GM23338 (cell line): Measurements from ENCODE around the gene RPL10. TPM values are rescaled to one million over a fixed set of nuclear protein-coding genes. Genes with fewer than 3 reads are reported as not detected.
A peak's percentile ranks its signal among the peaks of the same experiment; 100 is the strongest.

Experiments
- ATAC-seq: fragments of 200-7000 bp; cut with Tn5 transposase; 3 replicates; pipeline ENCODE4 v1.9.1; 2020
- DNase-seq: peaks from one replicate; pipeline ENCODE4 v3.0.0-alpha.2; 2015; ENCODE audit warnings: low spot score
- H2AFZ ChIP-seq: fragments of 200-600 bp; sonication (generic); 2 replicates; pipeline ENCODE4 v1.8.0; 2016; ENCODE audit warnings: antibody characterized with exemption, mild to moderate bottlenecking, moderate library complexity
- H3F3A ChIP-seq: fragments of 200-600 bp; sonication (generic); replicated peaks from 2 replicates; pipeline ENCODE4 v1.8.0; 2017; ENCODE audit warnings: antibody characterized with exemption, mixed run types, low read depth
- H3K27ac ChIP-seq: fragments of 200-600 bp; sonication (generic); 2 replicates; pipeline ENCODE4 v1.6.1; 2016; ENCODE audit warnings: low read depth
- H3K27me3 ChIP-seq: fragments of 200-600 bp; sonication (generic); 2 replicates; pipeline ENCODE4 v1.8.0; 2016; ENCODE audit warnings: mild to moderate bottlenecking, mixed run types, moderate library complexity; ENCODE audit not compliant: insufficient read depth
- H3K36me3 ChIP-seq: fragments of 200-600 bp; sonication (generic); 2 replicates; pipeline ENCODE4 v1.8.0; 2016; ENCODE audit warnings: mild to moderate bottlenecking; ENCODE audit not compliant: insufficient read depth
- H3K4me1 ChIP-seq: fragments of 200-600 bp; sonication (generic); 2 replicates; pipeline ENCODE4 v1.8.0; 2016; ENCODE audit warnings: mild to moderate bottlenecking, moderate library complexity; ENCODE audit not compliant: insufficient read depth
- H3K4me2 ChIP-seq: fragments of 200-600 bp; sonication (generic); 2 replicates; pipeline ENCODE4 v1.7.1; 2017; ENCODE audit warnings: mixed run types
- H3K4me3 ChIP-seq: fragments of 200-600 bp; sonication (generic); 2 replicates; pipeline ENCODE4 v1.6.1; 2016; ENCODE audit warnings: mixed run types
- H3K79me2 ChIP-seq: fragments of 200-600 bp; sonication (generic); replicated peaks from 2 replicates; pipeline ENCODE4 v1.8.0; 2017; ENCODE audit warnings: mild to moderate bottlenecking; ENCODE audit not compliant: insufficient read depth
- H3K9me2 ChIP-seq: fragments of 200-600 bp; sonication (generic); 2 replicates; pipeline ENCODE4 v1.8.0; 2017; ENCODE audit not compliant: insufficient read depth
- H4K20me1 ChIP-seq: fragments of 200-600 bp; sonication (generic); replicated peaks from 2 replicates; pipeline ENCODE4 v1.8.0; 2017; ENCODE audit warnings: mild to moderate bottlenecking; ENCODE audit not compliant: insufficient read depth
- H3K27ac Mint-ChIP-seq: 2 replicates; pipeline ENCODE4 v1.8.0; 2020; ENCODE audit warnings: inconsistent platforms, mild to moderate bottlenecking, moderate library complexity, mixed read lengths
- H3K27me3 Mint-ChIP-seq: 3 replicates; pipeline ENCODE4 v1.8.0; 2022; ENCODE audit warnings: low read depth, mild to moderate bottlenecking, moderate library complexity, mixed read lengths, inconsistent platforms; ENCODE audit not compliant: insufficient read depth, poor library complexity
- H3K36me3 Mint-ChIP-seq: 3 replicates; pipeline ENCODE4 v1.8.0; 2021; ENCODE audit warnings: low read depth, mild to moderate bottlenecking, inconsistent platforms, moderate library complexity, mixed read lengths
- H3K4me1 Mint-ChIP-seq: 3 replicates; pipeline ENCODE4 v1.8.0; 2020; ENCODE audit warnings: mild to moderate bottlenecking, inconsistent platforms, mixed read lengths
- H3K4me3 Mint-ChIP-seq: 3 replicates; pipeline ENCODE4 v1.8.0; 2021; ENCODE audit warnings: moderate library complexity, mild to moderate bottlenecking, inconsistent platforms, mixed read lengths
- H3K9me3 Mint-ChIP-seq: 3 replicates; pipeline ENCODE4 v1.8.0; 2020; ENCODE audit warnings: moderate library complexity, mild to moderate bottlenecking, inconsistent platforms, mixed read lengths
- CREB1 ChIP-seq: fragments of 250-450 bp; sonication (Bioruptor Pico); IDR thresholded peaks from 2 replicates; pipeline ENCODE4 v1.5.0; 2020; ENCODE audit warnings: low read depth, mild to moderate bottlenecking, moderate library complexity
- EZH2 ChIP-seq: fragments of 200-600 bp; sonication (generic); IDR thresholded peaks from one replicate; pipeline ENCODE4 v1.8.0; 2017; ENCODE audit warnings: antibody characterized with exemption, mild to moderate bottlenecking, low read depth; ENCODE audit not compliant: unreplicated experiment
- EZH2phosphoT487 ChIP-seq: fragments of 200-600 bp; sonication (generic); IDR thresholded peaks from one replicate; pipeline ENCODE4 v1.8.1; 2018; ENCODE audit warnings: antibody characterized with exemption; ENCODE audit not compliant: unreplicated experiment
- JUNB ChIP-seq: IDR thresholded peaks from one replicate; pipeline ENCODE4 v1.6.1; 2016; ENCODE audit warnings: antibody characterized with exemption; ENCODE audit not compliant: unreplicated experiment
- NANOG ChIP-seq: IDR thresholded peaks from 2 replicates; pipeline ENCODE4 v1.6.1; 2016; ENCODE audit warnings: antibody characterized with exemption, borderline replicate concordance
- POLR2AphosphoS5 ChIP-seq: IDR thresholded peaks from 2 replicates; pipeline ENCODE4 v1.6.1; 2016; ENCODE audit warnings: antibody characterized with exemption, low read depth
- STAT1 ChIP-seq: IDR thresholded peaks from one replicate; pipeline ENCODE4 v1.6.1; 2016; ENCODE audit warnings: antibody characterized with exemption; ENCODE audit not compliant: unreplicated experiment
- ZNF114 ChIP-seq: fragments of 250-450 bp; sonication (Bioruptor Pico); IDR thresholded peaks from 2 replicates; pipeline ENCODE4 v1.5.0; 2020; ENCODE audit warnings: mild to moderate bottlenecking, moderate library complexity
- ZNF331 ChIP-seq: fragments of 250-450 bp; sonication (Bioruptor Pico); IDR thresholded peaks from 2 replicates; pipeline ENCODE4 v1.5.0; 2020; ENCODE audit warnings: low read depth, mild to moderate bottlenecking, moderate library complexity
- polyA plus RNA-seq: library from polyadenylated mRNA; unstranded; fragments of >200 nt; fragmentation: Nextera tagmentation; extraction: Ambion mirVana; gene quantifications from 2 replicates; pipeline ENCODE4 v1.2.1, GENCODE V29; 2016
- total RNA-seq: library from RNA; depleted of rRNA; stranded (reverse); fragments of >200 nt; shearing (Covaris generic); gene quantifications from 2 replicates; pipeline ENCODE4 v1.2.3, GENCODE V29; 2014
- TF ChIP-seq, protein P1 (sequence below), 2 experiments: fragments of 200-600 bp in 1 of 2; sonication (generic) in 1 of 2; conservative IDR thresholded peaks; 2 replicates each; pipeline versions ENCODE4 v1.5.1 to v1.6.1; 2016 to 2017; ENCODE audit warnings: antibody characterized with exemption in 2 of 2, low read depth in 2 of 2, mild to moderate bottlenecking in 2 of 2, moderate library complexity in 1 of 2
- TF ChIP-seq, protein P2 (sequence below): IDR thresholded peaks from one replicate; pipeline ENCODE4 v1.6.1; 2018; ENCODE audit warnings: antibody characterized with exemption; ENCODE audit not compliant: unreplicated experiment
- TF ChIP-seq, protein P3 (sequence below): fragments of 250-450 bp; sonication (Bioruptor Pico); IDR thresholded peaks from 2 replicates; pipeline ENCODE4 v1.5.0; 2020; ENCODE audit warnings: mild to moderate bottlenecking, moderate library complexity
- TF ChIP-seq, protein P4 (sequence below): IDR thresholded peaks from 2 replicates; pipeline ENCODE4 v1.6.1; 2016; ENCODE audit warnings: antibody characterized with exemption

RPL10 gene
- total and polyA plus RNA-seq, 2 experiments from 2014 or later: 1,696 to 4,929 TPM

DNA sequence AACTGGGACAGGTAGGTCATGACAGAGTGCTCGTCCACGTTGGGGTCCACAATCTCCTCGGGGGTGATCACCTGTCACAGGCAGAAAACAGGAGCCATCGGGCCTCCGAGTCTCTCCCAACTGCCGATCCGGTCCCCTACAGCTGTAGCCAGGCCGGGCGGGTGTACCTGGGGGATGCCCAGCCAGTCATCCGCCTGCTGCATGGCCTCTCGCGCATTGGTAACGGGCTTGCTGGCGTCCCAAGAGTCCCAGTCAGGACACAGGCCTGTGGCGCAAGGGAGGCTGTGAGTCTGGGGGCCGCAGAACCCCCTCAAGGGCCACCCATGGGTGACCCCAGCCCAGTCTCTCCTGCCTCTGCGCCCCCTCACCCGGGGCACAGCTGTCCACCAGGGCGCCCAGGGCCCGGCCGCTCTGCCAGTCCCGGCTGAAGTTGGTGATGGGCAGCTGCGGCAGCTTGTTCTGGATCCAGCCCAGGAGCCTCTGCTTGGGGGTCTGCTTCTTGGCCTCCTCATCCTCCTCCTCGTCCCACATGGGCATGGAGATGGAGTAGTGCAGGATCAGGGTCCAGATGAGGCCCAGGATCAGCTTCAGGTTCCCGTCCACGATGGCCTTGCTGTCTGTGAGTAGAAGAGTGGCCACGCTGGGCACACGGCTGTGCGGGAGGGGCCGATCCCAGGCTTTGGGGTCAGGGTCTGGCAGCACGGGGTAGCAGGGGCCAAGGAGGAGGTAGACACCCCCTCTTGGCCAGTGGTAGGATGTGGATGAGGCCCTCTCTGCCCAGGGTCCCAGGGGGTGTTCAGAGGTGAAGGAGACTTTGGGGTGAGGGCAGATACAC is 30.5 kb upstream of the RPL10 start:
- no peak for TF ChIP-seq EZH2
- no peak for TF ChIP-seq ZNF331 (CRISPR knock-in tag)
- TF ChIP-seq POLR2AphosphoS5: no peak
- TF ChIP-seq, protein P1, sequence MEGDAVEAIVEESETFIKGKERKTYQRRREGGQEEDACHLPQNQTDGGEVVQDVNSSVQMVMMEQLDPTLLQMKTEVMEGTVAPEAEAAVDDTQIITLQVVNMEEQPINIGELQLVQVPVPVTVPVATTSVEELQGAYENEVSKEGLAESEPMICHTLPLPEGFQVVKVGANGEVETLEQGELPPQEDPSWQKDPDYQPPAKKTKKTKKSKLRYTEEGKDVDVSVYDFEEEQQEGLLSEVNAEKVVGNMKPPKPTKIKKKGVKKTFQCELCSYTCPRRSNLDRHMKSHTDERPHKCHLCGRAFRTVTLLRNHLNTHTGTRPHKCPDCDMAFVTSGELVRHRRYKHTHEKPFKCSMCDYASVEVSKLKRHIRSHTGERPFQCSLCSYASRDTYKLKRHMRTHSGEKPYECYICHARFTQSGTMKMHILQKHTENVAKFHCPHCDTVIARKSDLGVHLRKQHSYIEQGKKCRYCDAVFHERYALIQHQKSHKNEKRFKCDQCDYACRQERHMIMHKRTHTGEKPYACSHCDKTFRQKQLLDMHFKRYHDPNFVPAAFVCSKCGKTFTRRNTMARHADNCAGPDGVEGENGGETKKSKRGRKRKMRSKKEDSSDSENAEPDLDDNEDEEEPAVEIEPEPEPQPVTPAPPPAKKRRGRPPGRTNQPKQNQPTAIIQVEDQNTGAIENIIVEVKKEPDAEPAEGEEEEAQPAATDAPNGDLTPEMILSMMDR (conservative IDR thresholded peaks at IDR 0.05; ENCODE audit: low read depth in 2 of 2): no peak
- no peak for TF ChIP-seq EZH2phosphoT487
- TF ChIP-seq, protein P2, sequence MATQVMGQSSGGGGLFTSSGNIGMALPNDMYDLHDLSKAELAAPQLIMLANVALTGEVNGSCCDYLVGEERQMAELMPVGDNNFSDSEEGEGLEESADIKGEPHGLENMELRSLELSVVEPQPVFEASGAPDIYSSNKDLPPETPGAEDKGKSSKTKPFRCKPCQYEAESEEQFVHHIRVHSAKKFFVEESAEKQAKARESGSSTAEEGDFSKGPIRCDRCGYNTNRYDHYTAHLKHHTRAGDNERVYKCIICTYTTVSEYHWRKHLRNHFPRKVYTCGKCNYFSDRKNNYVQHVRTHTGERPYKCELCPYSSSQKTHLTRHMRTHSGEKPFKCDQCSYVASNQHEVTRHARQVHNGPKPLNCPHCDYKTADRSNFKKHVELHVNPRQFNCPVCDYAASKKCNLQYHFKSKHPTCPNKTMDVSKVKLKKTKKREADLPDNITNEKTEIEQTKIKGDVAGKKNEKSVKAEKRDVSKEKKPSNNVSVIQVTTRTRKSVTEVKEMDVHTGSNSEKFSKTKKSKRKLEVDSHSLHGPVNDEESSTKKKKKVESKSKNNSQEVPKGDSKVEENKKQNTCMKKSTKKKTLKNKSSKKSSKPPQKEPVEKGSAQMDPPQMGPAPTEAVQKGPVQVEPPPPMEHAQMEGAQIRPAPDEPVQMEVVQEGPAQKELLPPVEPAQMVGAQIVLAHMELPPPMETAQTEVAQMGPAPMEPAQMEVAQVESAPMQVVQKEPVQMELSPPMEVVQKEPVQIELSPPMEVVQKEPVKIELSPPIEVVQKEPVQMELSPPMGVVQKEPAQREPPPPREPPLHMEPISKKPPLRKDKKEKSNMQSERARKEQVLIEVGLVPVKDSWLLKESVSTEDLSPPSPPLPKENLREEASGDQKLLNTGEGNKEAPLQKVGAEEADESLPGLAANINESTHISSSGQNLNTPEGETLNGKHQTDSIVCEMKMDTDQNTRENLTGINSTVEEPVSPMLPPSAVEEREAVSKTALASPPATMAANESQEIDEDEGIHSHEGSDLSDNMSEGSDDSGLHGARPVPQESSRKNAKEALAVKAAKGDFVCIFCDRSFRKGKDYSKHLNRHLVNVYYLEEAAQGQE: no peak
- TF ChIP-seq NANOG: no peak
- TF ChIP-seq, protein P3, sequence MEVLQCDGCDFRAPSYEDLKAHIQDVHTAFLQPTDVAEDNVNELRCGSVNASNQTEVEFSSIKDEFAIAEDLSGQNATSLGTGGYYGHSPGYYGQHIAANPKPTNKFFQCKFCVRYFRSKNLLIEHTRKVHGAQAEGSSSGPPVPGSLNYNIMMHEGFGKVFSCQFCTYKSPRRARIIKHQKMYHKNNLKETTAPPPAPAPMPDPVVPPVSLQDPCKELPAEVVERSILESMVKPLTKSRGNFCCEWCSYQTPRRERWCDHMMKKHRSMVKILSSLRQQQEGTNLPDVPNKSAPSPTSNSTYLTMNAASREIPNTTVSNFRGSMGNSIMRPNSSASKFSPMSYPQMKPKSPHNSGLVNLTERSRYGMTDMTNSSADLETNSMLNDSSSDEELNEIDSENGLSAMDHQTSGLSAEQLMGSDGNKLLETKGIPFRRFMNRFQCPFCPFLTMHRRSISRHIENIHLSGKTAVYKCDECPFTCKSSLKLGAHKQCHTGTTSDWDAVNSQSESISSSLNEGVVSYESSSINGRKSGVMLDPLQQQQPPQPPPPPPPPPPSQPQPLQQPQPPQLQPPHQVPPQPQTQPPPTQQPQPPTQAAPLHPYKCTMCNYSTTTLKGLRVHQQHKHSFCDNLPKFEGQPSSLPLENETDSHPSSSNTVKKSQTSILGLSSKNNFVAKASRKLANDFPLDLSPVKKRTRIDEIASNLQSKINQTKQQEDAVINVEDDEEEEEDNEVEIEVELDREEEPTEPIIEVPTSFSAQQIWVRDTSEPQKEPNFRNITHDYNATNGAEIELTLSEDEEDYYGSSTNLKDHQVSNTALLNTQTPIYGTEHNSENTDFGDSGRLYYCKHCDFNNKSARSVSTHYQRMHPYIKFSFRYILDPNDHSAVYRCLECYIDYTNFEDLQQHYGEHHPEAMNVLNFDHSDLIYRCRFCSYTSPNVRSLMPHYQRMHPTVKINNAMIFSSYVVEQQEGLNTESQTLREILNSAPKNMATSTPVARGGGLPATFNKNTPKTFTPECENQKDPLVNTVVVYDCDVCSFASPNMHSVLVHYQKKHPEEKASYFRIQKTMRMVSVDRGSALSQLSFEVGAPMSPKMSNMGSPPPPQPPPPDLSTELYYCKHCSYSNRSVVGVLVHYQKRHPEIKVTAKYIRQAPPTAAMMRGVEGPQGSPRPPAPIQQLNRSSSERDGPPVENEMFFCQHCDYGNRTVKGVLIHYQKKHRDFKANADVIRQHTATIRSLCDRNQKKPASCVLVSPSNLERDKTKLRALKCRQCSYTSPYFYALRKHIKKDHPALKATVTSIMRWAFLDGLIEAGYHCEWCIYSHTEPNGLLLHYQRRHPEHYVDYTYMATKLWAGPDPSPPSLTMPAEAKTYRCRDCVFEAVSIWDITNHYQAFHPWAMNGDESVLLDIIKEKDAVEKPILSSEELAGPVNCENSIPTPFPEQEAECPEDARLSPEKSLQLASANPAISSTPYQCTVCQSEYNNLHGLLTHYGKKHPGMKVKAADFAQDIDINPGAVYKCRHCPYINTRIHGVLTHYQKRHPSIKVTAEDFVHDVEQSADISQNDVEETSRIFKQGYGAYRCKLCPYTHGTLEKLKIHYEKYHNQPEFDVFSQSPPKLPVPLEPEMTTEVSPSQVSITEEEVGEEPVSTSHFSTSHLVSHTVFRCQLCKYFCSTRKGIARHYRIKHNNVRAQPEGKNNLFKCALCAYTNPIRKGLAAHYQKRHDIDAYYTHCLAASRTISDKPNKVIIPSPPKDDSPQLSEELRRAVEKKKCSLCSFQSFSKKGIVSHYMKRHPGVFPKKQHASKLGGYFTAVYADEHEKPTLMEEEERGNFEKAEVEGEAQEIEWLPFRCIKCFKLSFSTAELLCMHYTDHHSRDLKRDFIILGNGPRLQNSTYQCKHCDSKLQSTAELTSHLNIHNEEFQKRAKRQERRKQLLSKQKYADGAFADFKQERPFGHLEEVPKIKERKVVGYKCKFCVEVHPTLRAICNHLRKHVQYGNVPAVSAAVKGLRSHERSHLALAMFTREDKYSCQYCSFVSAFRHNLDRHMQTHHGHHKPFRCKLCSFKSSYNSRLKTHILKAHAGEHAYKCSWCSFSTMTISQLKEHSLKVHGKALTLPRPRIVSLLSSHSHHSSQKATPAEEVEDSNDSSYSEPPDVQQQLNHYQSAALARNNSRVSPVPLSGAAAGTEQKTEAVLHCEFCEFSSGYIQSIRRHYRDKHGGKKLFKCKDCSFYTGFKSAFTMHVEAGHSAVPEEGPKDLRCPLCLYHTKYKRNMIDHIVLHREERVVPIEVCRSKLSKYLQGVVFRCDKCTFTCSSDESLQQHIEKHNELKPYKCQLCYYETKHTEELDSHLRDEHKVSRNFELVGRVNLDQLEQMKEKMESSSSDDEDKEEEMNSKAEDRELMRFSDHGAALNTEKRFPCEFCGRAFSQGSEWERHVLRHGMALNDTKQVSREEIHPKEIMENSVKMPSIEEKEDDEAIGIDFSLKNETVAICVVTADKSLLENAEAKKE (CRISPR knock-in tag): no peak
- TF ChIP-seq JUNB: no peak
- TF ChIP-seq, protein P4, sequence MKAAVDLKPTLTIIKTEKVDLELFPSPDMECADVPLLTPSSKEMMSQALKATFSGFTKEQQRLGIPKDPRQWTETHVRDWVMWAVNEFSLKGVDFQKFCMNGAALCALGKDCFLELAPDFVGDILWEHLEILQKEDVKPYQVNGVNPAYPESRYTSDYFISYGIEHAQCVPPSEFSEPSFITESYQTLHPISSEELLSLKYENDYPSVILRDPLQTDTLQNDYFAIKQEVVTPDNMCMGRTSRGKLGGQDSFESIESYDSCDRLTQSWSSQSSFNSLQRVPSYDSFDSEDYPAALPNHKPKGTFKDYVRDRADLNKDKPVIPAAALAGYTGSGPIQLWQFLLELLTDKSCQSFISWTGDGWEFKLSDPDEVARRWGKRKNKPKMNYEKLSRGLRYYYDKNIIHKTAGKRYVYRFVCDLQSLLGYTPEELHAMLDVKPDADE: no peak
- no peak for TF ChIP-seq ZNF114 (CRISPR knock-in tag)
- no peak for TF ChIP-seq STAT1
- TF ChIP-seq CREB1 (CRISPR knock-in tag): no peak
- peaks cover 5% of the 10 kb centered on the region; the same call in 1 of the 3 replicates for H3K4me1 Mint-ChIP-seq
- 0 out of 2 replicates have a peak, but pooled peaks cover 4% of the 10 kb centered on the region for H3F3A ChIP-seq
- peak overlapping the region; percentile 91 for H3K4me3 Mint-ChIP-seq
- peaks cover 7% of the 10 kb centered on the region for H3K36me3 ChIP-seq
- no peaks in the 10 kb centered on the region for H3K27me3 ChIP-seq
- peak overlapping the region; percentile 74 for H3K27ac Mint-ChIP-seq
- H3K79me2 ChIP-seq: peaks cover 49% of the 10 kb centered on the region
- no peaks in the 10 kb centered on the region for H3K9me2 ChIP-seq
- H3K9me3 Mint-ChIP-seq: peaks cover 5% of the 10 kb centered on the region; the same call in 2 of the 3 replicates
- 0 out of 2 replicates have a peak overlapping the region, but pooled peaks have one; percentile 80 for H3K27ac ChIP-seq
- H3K4me2 ChIP-seq: peak overlapping the region; percentile 81; the same call in 1 of the 2 replicates
- peaks cover 27% of the 10 kb centered on the region for H3K27me3 Mint-ChIP-seq
- H2AFZ ChIP-seq: no peak overlapping the region
- ATAC-seq (no peak), DNase-seq (no peak)
- no peak overlapping the region for H3K4me3 ChIP-seq
- peaks cover 6% of the 10 kb centered on the region for H4K20me1 ChIP-seq
- 0 out of 2 replicates have a peak, but pooled peaks cover 4% of the 10 kb centered on the region for H3K4me1 ChIP-seq
- peaks cover 66% of the 10 kb centered on the region for H3K36me3 Mint-ChIP-seq
